Measurements from ENCODE around the gene DPP6. TPM values are rescaled to one million over a fixed set of nuclear protein-coding genes. Genes with fewer than 3 reads are reported as not detected.

Gene DPP6
- total RNA-seq, 1 experiment from 2014 or later, result not detected

DNA sequence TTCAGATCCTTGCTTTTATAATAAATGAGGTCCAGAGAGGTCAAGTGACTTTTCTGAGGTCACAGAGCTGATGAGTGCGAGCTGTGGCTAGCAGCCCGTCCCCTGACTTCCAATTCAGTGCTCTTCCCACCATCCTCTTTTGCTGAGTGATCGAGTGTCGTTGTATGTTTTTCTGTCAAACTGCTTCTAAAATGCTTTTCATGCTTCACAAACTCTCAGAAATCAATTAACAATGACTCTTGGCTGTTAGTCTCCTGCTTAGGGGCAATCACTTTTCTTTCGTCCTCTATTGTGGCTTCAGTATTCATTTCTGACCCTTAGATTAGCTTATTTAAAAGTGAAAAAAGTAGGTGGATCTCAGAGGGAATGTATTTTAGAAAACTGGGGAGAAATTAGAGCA is 423.7 kb downstream of the DPP6 start:
- ChIA-PET POLR2A (no interaction called here), CTCF (no interaction called here)
- peaks cover 66% of the 10 kb centered on the region for H3K36me3 Mint-ChIP-seq
- TF ChIP-seq, protein P1, sequence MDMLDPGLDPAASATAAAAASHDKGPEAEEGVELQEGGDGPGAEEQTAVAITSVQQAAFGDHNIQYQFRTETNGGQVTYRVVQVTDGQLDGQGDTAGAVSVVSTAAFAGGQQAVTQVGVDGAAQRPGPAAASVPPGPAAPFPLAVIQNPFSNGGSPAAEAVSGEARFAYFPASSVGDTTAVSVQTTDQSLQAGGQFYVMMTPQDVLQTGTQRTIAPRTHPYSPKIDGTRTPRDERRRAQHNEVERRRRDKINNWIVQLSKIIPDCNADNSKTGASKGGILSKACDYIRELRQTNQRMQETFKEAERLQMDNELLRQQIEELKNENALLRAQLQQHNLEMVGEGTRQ (CRISPR knock-in tag; IDR thresholded peaks at IDR 0.05), result no peak
- TF ChIP-seq ETV6 (CRISPR knock-in tag; IDR thresholded peaks at IDR 0.05) (no peak), KAT7 (CRISPR knock-in tag; IDR thresholded peaks at IDR 0.05; ENCODE audit: borderline replicate concordance) (no peak), MYBL2 (CRISPR knock-in tag; IDR thresholded peaks at IDR 0.05) (no peak), RORB (CRISPR knock-in tag; IDR thresholded peaks at IDR 0.05) (no peak), FOXP1 (CRISPR knock-in tag; IDR thresholded peaks at IDR 0.05; ENCODE audit: borderline replicate concordance) (no peak), TEAD4 (CRISPR knock-in tag; IDR thresholded peaks at IDR 0.05) (no peak)
- TF ChIP-seq, protein P2, sequence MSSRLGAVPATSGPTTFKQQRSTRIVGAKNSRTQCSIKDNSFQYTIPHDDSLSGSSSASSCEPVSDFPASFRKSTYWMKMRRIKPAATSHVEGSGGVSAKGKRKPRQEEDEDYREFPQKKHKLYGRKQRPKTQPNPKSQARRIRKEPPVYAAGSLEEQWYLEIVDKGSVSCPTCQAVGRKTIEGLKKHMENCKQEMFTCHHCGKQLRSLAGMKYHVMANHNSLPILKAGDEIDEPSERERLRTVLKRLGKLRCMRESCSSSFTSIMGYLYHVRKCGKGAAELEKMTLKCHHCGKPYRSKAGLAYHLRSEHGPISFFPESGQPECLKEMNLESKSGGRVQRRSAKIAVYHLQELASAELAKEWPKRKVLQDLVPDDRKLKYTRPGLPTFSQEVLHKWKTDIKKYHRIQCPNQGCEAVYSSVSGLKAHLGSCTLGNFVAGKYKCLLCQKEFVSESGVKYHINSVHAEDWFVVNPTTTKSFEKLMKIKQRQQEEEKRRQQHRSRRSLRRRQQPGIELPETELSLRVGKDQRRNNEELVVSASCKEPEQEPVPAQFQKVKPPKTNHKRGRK (CRISPR knock-in tag; IDR thresholded peaks at IDR 0.05; ENCODE audit: borderline replicate concordance), result no peak
- TF ChIP-seq, protein P3, sequence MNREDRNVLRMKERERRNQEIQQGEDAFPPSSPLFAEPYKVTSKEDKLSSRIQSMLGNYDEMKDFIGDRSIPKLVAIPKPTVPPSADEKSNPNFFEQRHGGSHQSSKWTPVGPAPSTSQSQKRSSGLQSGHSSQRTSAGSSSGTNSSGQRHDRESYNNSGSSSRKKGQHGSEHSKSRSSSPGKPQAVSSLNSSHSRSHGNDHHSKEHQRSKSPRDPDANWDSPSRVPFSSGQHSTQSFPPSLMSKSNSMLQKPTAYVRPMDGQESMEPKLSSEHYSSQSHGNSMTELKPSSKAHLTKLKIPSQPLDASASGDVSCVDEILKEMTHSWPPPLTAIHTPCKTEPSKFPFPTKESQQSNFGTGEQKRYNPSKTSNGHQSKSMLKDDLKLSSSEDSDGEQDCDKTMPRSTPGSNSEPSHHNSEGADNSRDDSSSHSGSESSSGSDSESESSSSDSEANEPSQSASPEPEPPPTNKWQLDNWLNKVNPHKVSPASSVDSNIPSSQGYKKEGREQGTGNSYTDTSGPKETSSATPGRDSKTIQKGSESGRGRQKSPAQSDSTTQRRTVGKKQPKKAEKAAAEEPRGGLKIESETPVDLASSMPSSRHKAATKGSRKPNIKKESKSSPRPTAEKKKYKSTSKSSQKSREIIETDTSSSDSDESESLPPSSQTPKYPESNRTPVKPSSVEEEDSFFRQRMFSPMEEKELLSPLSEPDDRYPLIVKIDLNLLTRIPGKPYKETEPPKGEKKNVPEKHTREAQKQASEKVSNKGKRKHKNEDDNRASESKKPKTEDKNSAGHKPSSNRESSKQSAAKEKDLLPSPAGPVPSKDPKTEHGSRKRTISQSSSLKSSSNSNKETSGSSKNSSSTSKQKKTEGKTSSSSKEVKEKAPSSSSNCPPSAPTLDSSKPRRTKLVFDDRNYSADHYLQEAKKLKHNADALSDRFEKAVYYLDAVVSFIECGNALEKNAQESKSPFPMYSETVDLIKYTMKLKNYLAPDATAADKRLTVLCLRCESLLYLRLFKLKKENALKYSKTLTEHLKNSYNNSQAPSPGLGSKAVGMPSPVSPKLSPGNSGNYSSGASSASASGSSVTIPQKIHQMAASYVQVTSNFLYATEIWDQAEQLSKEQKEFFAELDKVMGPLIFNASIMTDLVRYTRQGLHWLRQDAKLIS (CRISPR knock-in tag; IDR thresholded peaks at IDR 0.05; ENCODE audit: borderline replicate concordance), result no peak
- H3K9me3 Mint-ChIP-seq, result peaks cover 77% of the 10 kb centered on the region
- no peak for DNase-seq (ENCODE audit: low spot score)
- no peak overlapping the region for H3K27ac Mint-ChIP-seq
- no peak for ATAC-seq
- no peak overlapping the region for H3K4me3 Mint-ChIP-seq
- H3K4me1 Mint-ChIP-seq, result no peaks in the 10 kb centered on the region
- H3K27me3 Mint-ChIP-seq (ENCODE audit: low read depth), result peaks cover 17% of the 10 kb centered on the region

DNA sequence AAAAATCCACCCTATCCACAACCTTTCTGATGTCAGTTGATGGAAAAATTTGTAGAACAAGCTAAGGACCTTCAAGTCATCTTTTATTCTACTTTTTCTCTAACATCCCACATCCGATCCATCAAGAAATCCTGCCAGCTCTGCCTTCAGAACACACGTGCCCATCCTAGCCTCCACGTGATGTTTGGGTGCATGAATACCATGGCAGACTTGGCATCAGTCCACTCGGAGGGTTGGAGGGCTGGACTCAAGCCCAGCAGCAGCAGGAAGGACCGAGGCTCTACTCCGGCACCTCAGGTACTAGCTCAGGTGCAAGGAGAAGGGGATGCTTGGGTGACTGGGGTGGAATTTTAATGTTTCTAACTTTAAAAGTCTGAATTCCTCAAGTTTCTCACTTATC is 428.6 kb downstream of the DPP6 start:
- Mint-ChIP-seq H3K27me3 (ENCODE audit: low read depth) (peaks cover 10% of the 10 kb centered on the region), H3K4me1 (no peaks in the 10 kb centered on the region), H3K36me3 (peaks cover 42% of the 10 kb centered on the region), H3K4me3 (no peak overlapping the region), H3K27ac (no peak overlapping the region), H3K9me3 (peaks cover 47% of the 10 kb centered on the region)
- ChIA-PET POLR2A (no interaction called here), CTCF (no interaction called here)
- ATAC-seq (no peak), DNase-seq (ENCODE audit: low spot score) (no peak)
- TF ChIP-seq, protein P2 (CRISPR knock-in tag; IDR thresholded peaks at IDR 0.05; ENCODE audit: borderline replicate concordance), result no peak
- TF ChIP-seq NR2C2 (CRISPR knock-in tag; IDR thresholded peaks at IDR 0.05) (no peak), JAZF1 (CRISPR knock-in tag; IDR thresholded peaks at IDR 0.05) (no peak), SMAD4 (CRISPR knock-in tag; IDR thresholded peaks at IDR 0.05) (no peak), ZNF138 (CRISPR knock-in tag; conservative IDR thresholded peaks at IDR 0.05) (no peak), GRHL2 (CRISPR knock-in tag; IDR thresholded peaks at IDR 0.05; ENCODE audit: insufficient replicate concordance, severe bottlenecking) (no peak)
- TF ChIP-seq, protein P4, sequence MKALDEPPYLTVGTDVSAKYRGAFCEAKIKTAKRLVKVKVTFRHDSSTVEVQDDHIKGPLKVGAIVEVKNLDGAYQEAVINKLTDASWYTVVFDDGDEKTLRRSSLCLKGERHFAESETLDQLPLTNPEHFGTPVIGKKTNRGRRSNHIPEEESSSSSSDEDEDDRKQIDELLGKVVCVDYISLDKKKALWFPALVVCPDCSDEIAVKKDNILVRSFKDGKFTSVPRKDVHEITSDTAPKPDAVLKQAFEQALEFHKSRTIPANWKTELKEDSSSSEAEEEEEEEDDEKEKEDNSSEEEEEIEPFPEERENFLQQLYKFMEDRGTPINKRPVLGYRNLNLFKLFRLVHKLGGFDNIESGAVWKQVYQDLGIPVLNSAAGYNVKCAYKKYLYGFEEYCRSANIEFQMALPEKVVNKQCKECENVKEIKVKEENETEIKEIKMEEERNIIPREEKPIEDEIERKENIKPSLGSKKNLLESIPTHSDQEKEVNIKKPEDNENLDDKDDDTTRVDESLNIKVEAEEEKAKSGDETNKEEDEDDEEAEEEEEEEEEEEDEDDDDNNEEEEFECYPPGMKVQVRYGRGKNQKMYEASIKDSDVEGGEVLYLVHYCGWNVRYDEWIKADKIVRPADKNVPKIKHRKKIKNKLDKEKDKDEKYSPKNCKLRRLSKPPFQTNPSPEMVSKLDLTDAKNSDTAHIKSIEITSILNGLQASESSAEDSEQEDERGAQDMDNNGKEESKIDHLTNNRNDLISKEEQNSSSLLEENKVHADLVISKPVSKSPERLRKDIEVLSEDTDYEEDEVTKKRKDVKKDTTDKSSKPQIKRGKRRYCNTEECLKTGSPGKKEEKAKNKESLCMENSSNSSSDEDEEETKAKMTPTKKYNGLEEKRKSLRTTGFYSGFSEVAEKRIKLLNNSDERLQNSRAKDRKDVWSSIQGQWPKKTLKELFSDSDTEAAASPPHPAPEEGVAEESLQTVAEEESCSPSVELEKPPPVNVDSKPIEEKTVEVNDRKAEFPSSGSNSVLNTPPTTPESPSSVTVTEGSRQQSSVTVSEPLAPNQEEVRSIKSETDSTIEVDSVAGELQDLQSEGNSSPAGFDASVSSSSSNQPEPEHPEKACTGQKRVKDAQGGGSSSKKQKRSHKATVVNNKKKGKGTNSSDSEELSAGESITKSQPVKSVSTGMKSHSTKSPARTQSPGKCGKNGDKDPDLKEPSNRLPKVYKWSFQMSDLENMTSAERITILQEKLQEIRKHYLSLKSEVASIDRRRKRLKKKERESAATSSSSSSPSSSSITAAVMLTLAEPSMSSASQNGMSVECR (CRISPR knock-in tag; IDR thresholded peaks at IDR 0.05; ENCODE audit: borderline replicate concordance), result no peak
- TF ChIP-seq, protein P5, sequence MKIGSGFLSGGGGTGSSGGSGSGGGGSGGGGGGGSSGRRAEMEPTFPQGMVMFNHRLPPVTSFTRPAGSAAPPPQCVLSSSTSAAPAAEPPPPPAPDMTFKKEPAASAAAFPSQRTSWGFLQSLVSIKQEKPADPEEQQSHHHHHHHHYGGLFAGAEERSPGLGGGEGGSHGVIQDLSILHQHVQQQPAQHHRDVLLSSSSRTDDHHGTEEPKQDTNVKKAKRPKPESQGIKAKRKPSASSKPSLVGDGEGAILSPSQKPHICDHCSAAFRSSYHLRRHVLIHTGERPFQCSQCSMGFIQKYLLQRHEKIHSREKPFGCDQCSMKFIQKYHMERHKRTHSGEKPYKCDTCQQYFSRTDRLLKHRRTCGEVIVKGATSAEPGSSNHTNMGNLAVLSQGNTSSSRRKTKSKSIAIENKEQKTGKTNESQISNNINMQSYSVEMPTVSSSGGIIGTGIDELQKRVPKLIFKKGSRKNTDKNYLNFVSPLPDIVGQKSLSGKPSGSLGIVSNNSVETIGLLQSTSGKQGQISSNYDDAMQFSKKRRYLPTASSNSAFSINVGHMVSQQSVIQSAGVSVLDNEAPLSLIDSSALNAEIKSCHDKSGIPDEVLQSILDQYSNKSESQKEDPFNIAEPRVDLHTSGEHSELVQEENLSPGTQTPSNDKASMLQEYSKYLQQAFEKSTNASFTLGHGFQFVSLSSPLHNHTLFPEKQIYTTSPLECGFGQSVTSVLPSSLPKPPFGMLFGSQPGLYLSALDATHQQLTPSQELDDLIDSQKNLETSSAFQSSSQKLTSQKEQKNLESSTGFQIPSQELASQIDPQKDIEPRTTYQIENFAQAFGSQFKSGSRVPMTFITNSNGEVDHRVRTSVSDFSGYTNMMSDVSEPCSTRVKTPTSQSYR (CRISPR knock-in tag; IDR thresholded peaks at IDR 0.05), result no peak
- TF ChIP-seq, protein P6, sequence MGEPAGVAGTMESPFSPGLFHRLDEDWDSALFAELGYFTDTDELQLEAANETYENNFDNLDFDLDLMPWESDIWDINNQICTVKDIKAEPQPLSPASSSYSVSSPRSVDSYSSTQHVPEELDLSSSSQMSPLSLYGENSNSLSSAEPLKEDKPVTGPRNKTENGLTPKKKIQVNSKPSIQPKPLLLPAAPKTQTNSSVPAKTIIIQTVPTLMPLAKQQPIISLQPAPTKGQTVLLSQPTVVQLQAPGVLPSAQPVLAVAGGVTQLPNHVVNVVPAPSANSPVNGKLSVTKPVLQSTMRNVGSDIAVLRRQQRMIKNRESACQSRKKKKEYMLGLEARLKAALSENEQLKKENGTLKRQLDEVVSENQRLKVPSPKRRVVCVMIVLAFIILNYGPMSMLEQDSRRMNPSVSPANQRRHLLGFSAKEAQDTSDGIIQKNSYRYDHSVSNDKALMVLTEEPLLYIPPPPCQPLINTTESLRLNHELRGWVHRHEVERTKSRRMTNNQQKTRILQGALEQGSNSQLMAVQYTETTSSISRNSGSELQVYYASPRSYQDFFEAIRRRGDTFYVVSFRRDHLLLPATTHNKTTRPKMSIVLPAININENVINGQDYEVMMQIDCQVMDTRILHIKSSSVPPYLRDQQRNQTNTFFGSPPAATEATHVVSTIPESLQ (CRISPR knock-in tag; IDR thresholded peaks at IDR 0.05), result no peak
